HepG2 (cell line): Measurements from ENCODE around the gene ELP4. TPM values are rescaled to one million over a fixed set of nuclear protein-coding genes. Genes with fewer than 3 reads are reported as not detected.

Experiments used
- ATAC-seq: fragments of 200-7000 bp; cut with Tn5 transposase; 3 replicates; pipeline ENCODE4 v1.9.1; 2020; ENCODE audit warnings: mild to moderate bottlenecking, moderate library complexity
- BruUV-seq: library from RNA; stranded (reverse); fragments of 400-500 nt; replicated peaks from 2 replicates; lab custom pipeline; 2021; lab: Mats Ljungman, UMichigan
- CTCF ChIA-PET: fragments of 300-600 bp; formaldehyde crosslinking; extraction: SDS; loops from one replicate; lab custom pipeline; 2021; ENCODE audit warnings: low total read pairs, inconsistent platforms, low intra/inter-chr PET ratio; lab: Yijun Ruan, JAX
- POLR2A ChIA-PET: fragments of 350-600 bp; sonication (Branson Sonifier 250); formaldehyde crosslinking; loops from one replicate; lab custom pipeline; 2020; ENCODE audit warnings: antibody characterized with exemption, inconsistent platforms; lab: Yijun Ruan, JAX
- DNase-seq: peaks from one replicate; pipeline ENCODE4 v3.0.0-alpha.2; 2015; ENCODE audit warnings: low spot score
- FAIRE-seq: peaks from 3 replicates; lab custom pipeline; 2011; peaks lifted over from hg19 to GRCh38; lab: Jason Lieb, UNC
- H2AFZ ChIP-seq: one replicate; pipeline ENCODE4 v1.6.1; 2011; ENCODE audit warnings: low read length, inconsistent platforms
- H3K27ac ChIP-seq: fragments of 300-600 bp; 3 replicates; pipeline ENCODE4 v1.8.0; 2011; ENCODE audit warnings: mixed run types, mild to moderate bottlenecking, mixed read lengths, low read length, inconsistent platforms; ENCODE audit not compliant: insufficient read depth; ENCODE audit errors: extremely low read length
- H3K27me3 ChIP-seq, 2 experiments: fragments of 200-600 bp in 1 of 2; 2 replicates in 1 of 2; 3 replicates in 1 of 2; pipeline versions ENCODE4 v1.6.0 to v1.8.0; 2011; ENCODE audit warnings: low read length in 2 of 2, mild to moderate bottlenecking in 2 of 2, moderate library complexity in 2 of 2, inconsistent platforms in 1 of 2; ENCODE audit not compliant: insufficient read depth in 2 of 2, control insufficient read depth in 1 of 2
- H3K36me3 ChIP-seq, 2 experiments: fragments of 200-600 bp in 1 of 2; replicated peaks in 1 of 2; 2 replicates in 1 of 2; 3 replicates in 1 of 2; pipeline versions ENCODE4 v1.5.1 to v1.8.0; 2011; ENCODE audit warnings: low read length in 2 of 2, inconsistent platforms in 1 of 2; ENCODE audit not compliant: insufficient read depth in 2 of 2, control insufficient read depth in 1 of 2
- H3K4me1 ChIP-seq: 2 replicates; pipeline ENCODE4 v1.5.1; 2012; ENCODE audit warnings: low read length, inconsistent platforms; ENCODE audit not compliant: insufficient read depth
- H3K4me2 ChIP-seq: 2 replicates; pipeline ENCODE4 v1.6.0; 2011; ENCODE audit warnings: low read depth, low read length, inconsistent platforms
- H3K4me3 ChIP-seq, 3 experiments: fragments of 200-600 bp in 1 of 3; sonication (generic), shearing (Covaris generic) in 1 of 3; replicated peaks in 1 of 3; 2 replicates each; pipeline ENCODE4 v1.5.1; 2011 to 2016; ENCODE audit warnings: low read length in 3 of 3, inconsistent platforms in 2 of 3, low read depth in 2 of 3, mild to moderate bottlenecking in 2 of 3, control low read depth in 1 of 3, mixed read lengths in 1 of 3; ENCODE audit not compliant: insufficient read depth in 1 of 3
- H3K79me2 ChIP-seq: one replicate; pipeline ENCODE4 v1.6.1; 2011; ENCODE audit warnings: low read length, inconsistent platforms; ENCODE audit not compliant: insufficient read depth
- H3K9ac ChIP-seq: 2 replicates; pipeline ENCODE4 v1.6.0; 2011; ENCODE audit warnings: mild to moderate bottlenecking, low read depth, low read length, inconsistent platforms; ENCODE audit not compliant: insufficient read depth
- H3K9me3 ChIP-seq: 2 replicates; pipeline ENCODE4 v1.5.1; 2012; ENCODE audit warnings: mild to moderate bottlenecking, low read length
- H4K20me1 ChIP-seq: 2 replicates; pipeline ENCODE4 v1.6.0; 2011; ENCODE audit warnings: inconsistent platforms, mild to moderate bottlenecking, low read length, moderate library complexity; ENCODE audit not compliant: insufficient read depth
- ATF7-NPFF ChIP-seq: sonication (generic); formaldehyde crosslinking; IDR thresholded peaks from 2 replicates; pipeline ENCODE4 v1.8.1; 2023; ENCODE audit warnings: mild to moderate bottlenecking, low read depth, missing genetic modification reagents, moderate library complexity
- JDP2 ChIP-seq: sonication (generic); formaldehyde crosslinking; IDR thresholded peaks from 2 replicates; pipeline ENCODE4 v1.8.1; 2022; ENCODE audit warnings: missing genetic modification reagents, borderline replicate concordance
- KAT7 ChIP-seq: IDR thresholded peaks from 2 replicates; pipeline ENCODE4 v1.6.1; 2018; ENCODE audit warnings: borderline replicate concordance, missing compliant biosample characterization
- MBD4 ChIP-seq: IDR thresholded peaks from 2 replicates; pipeline ENCODE4 v1.6.1; 2012; ENCODE audit warnings: low read length, inconsistent platforms, borderline replicate concordance
- NBN ChIP-seq: fragments of 450-650 bp; conservative IDR thresholded peaks from 2 replicates; pipeline ENCODE4 v1.6.1; 2017
- PRMT3 ChIP-seq: sonication (generic); formaldehyde crosslinking; IDR thresholded peaks from 2 replicates; pipeline ENCODE4 v1.8.1; 2022; ENCODE audit warnings: low read depth, mild to moderate bottlenecking, moderate library complexity, missing genetic modification reagents, borderline replicate concordance
- RARG ChIP-seq: sonication (generic); formaldehyde crosslinking; IDR thresholded peaks from 2 replicates; pipeline ENCODE4 v1.4.0; 2020; ENCODE audit warnings: low read depth, mild to moderate bottlenecking, missing genetic modification reagents
- REXO4 ChIP-seq: sonication (generic); formaldehyde crosslinking; IDR thresholded peaks from 2 replicates; pipeline ENCODE4 v1.8.0; 2022; ENCODE audit warnings: missing genetic modification reagents, mild to moderate bottlenecking, borderline replicate concordance
- SIX1 ChIP-seq: sonication (generic); formaldehyde crosslinking; IDR thresholded peaks from 2 replicates; pipeline ENCODE4 v1.4.0; 2020; ENCODE audit warnings: missing genetic modification reagents, borderline replicate concordance
- SOX6 ChIP-seq, 2 experiments: fragments of 450-650 bp in 1 of 2; sonication (generic) in 1 of 2; formaldehyde crosslinking in 1 of 2; IDR thresholded peaks; 2 replicates each; pipeline versions ENCODE4 v1.4.0 to v1.6.1; 2017 to 2020; ENCODE audit warnings: antibody characterized with exemption in 1 of 2, mild to moderate bottlenecking in 1 of 2, missing genetic modification reagents in 1 of 2
- ZNF136 ChIP-seq: sonication (generic); formaldehyde crosslinking; IDR thresholded peaks from 2 replicates; pipeline ENCODE4 v1.8.1; 2022; ENCODE audit warnings: low read depth, mild to moderate bottlenecking, moderate library complexity, missing genetic modification reagents
- ZNF326 ChIP-seq: sonication (generic); formaldehyde crosslinking; IDR thresholded peaks from 2 replicates; pipeline ENCODE4 v1.4.0; 2020; ENCODE audit warnings: missing genetic modification reagents, borderline replicate concordance
- ZNF550 ChIP-seq: sonication (generic); formaldehyde crosslinking; IDR thresholded peaks from 2 replicates; pipeline ENCODE4 v1.4.0; 2020; ENCODE audit warnings: mild to moderate bottlenecking, missing genetic modification reagents, borderline replicate concordance
- ZNF816 ChIP-seq: sonication (generic); formaldehyde crosslinking; IDR thresholded peaks from 2 replicates; pipeline ENCODE4 v1.8.0; 2022; ENCODE audit warnings: missing genetic modification reagents, mild to moderate bottlenecking, borderline replicate concordance
- WGBS: methylation state at CpG from one replicate; pipeline ENCODE4 v1.1.6; 2017; ENCODE audit warnings: low lambda C conversion rate; 5-methylcytosine and 5-hydroxymethylcytosine counted together
- in situ Hi-C: cut with HindIII; loops from 2 replicates; pipeline ENCODE4 v1.10.0; 2017; ENCODE audit warnings: low pct_unique_long_range_greater_than_20kb; ENCODE audit not compliant: extremely low pct_ligation_motif_present
- intact Hi-C: fragments of 100-400 bp; cut with micrococcal nuclease; formaldehyde crosslinking; loops from one replicate; pipeline ENCODE4 v1.10.0; 2022; ENCODE audit not compliant: unreplicated experiment
- polyA plus RNA-seq, 8 experiments: library from polyadenylated mRNA; depleted of rRNA in 3 of 8; stranded (reverse) in 7 of 8; unstranded in 1 of 8; fragments of >200 nt; fragmentation: Illumina TruSeq in 4 of 8; extraction: Trizol in 4 of 8; gene quantifications; 2 replicates each; pipeline versions ENCODE4 v1.2.1 to v1.2.3, GENCODE V29; 2011 to 2016; ENCODE audit warnings: low read depth in 4 of 8, missing spikeins in 1 of 8, mixed read lengths in 1 of 8; ENCODE audit not compliant: insufficient read depth in 1 of 8
- total RNA-seq, 5 experiments: library from RNA; depleted of rRNA; stranded (reverse); fragments of >200 nt; fragmentation: Illumina TruSeq; extraction: Trizol; gene quantifications; 2 replicates each; pipeline ENCODE4 v1.2.3, GENCODE V29; 2016; ENCODE audit warnings: low read depth in 1 of 5
- TF ChIP-seq, protein P1 (sequence below): sonication (generic); formaldehyde crosslinking; IDR thresholded peaks from 2 replicates; pipeline ENCODE4 v1.8.1; 2023; ENCODE audit warnings: mild to moderate bottlenecking, moderate library complexity, missing genetic modification reagents
- TF ChIP-seq, protein P2 (sequence below): sonication (generic); formaldehyde crosslinking; IDR thresholded peaks from 2 replicates; pipeline ENCODE4 v1.5.0; 2020; ENCODE audit warnings: missing genetic modification reagents
- TF ChIP-seq, protein P3 (sequence below): sonication (generic); formaldehyde crosslinking; IDR thresholded peaks from 2 replicates; pipeline ENCODE4 v1.5.0; 2020; ENCODE audit warnings: missing genetic modification reagents, mild to moderate bottlenecking, borderline replicate concordance

Gene ELP4
- total and polyA plus RNA-seq, 2 of the 13 experiments (the other 11 are each of a cell fraction or from before 2014, with no cell fraction given): 12.8 to 19.1 TPM

- H2AFZ ChIP-seq: no peak overlapping the region
- 46% methylated on average over 2 of the region's 2 CpGs for WGBS
- H3K27ac ChIP-seq: no peak overlapping the region
- FAIRE-seq: no peak
- no peaks in the 10 kb centered on the region; a peak in 1 of 5 replicates for H3K27me3 ChIP-seq
- ChIA-PET POLR2A (no interaction called here), CTCF (no interaction called here)
- ATAC-seq: no peak
- H4K20me1 ChIP-seq: no peaks in the 10 kb centered on the region
- intact Hi-C loops (no loop called here), in situ Hi-C loops (no loop called here)
- H3K4me3 ChIP-seq: no peak overlapping the region
- no peaks in the 10 kb centered on the region for H3K79me2 ChIP-seq
- DNase-seq: no peak
- no peak overlapping the region for H3K4me2 ChIP-seq
- no peak overlapping the region for H3K9ac ChIP-seq
- BruUV-seq: no TSS peak
- H3K9me3 ChIP-seq: no peaks in the 10 kb centered on the region
- H3K36me3 ChIP-seq: no peaks in the 10 kb centered on the region
- no peaks in the 10 kb centered on the region for H3K4me1 ChIP-seq
- TF ChIP-seq ZNF550 (CRISPR knock-in tag): no peak
- TF ChIP-seq ATF7-NPFF (CRISPR knock-in tag): no peak
- no peak for TF ChIP-seq PRMT3
- no peak for TF ChIP-seq SIX1 (CRISPR knock-in tag)
- no peak for TF ChIP-seq REXO4 (CRISPR knock-in tag)
- TF ChIP-seq ZNF136 (CRISPR knock-in tag): no peak
- no peak for TF ChIP-seq MBD4
- no peak for TF ChIP-seq RARG (CRISPR knock-in tag)
- TF ChIP-seq, protein P1, sequence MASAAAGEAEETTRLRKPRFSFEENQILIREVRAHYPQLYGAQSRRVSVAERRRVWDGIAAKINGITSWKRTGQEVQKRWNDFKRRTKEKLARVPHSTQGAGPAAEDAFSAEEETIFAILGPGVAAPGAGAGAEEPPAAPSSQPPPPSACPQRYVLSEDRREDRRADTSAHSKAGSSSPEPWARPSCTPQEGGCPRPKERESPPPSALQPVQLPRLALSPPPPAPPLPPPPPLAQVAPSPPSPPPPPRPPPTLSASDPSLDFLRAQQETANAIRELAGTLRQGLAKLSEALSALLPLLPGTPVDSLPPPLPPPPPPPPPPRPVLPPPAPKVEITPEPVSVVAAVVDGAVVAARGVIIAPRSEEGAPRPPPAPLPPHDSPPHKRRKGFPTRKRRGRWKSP (CRISPR knock-in tag): no peak
- no peak for TF ChIP-seq ZNF326 (CRISPR knock-in tag)
- TF ChIP-seq JDP2 (CRISPR knock-in tag): no peak
- TF ChIP-seq NBN: no peak
- TF ChIP-seq, protein P2, sequence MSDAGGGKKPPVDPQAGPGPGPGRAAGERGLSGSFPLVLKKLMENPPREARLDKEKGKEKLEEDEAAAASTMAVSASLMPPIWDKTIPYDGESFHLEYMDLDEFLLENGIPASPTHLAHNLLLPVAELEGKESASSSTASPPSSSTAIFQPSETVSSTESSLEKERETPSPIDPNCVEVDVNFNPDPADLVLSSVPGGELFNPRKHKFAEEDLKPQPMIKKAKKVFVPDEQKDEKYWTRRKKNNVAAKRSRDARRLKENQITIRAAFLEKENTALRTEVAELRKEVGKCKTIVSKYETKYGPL (CRISPR knock-in tag): no peak
- no peak for TF ChIP-seq ZNF816 (CRISPR knock-in tag)
- TF ChIP-seq SOX6 (IDR thresholded peaks at IDR 0.05): no peak
- TF ChIP-seq SOX6 (CRISPR knock-in tag; IDR thresholded peaks at IDR 0.05): no peak
- no peak for TF ChIP-seq KAT7 (CRISPR knock-in tag)
- TF ChIP-seq, protein P3, sequence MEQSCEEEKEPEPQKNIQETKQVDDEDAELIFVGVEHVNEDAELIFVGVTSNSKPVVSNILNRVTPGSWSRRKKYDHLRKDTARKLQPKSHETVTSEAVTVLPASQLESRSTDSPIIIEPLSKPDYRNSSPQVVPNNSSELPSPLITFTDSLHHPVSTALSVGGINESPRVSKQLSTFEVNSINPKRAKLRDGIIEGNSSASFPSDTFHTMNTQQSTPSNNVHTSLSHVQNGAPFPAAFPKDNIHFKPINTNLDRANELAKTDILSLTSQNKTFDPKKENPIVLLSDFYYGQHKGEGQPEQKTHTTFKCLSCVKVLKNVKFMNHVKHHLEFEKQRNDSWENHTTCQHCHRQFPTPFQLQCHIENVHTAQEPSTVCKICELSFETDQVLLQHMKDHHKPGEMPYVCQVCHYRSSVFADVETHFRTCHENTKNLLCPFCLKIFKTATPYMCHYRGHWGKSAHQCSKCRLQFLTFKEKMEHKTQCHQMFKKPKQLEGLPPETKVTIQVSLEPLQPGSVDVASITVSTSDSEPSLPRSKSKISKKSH (CRISPR knock-in tag): no peak
These were observed 282.5 kb downstream of the ELP4 start for GRCh38 chr11:31792036-31792435.
